Fibroblast of mammary gland (primary cell): ENCODE results near the gene DFFB.
"Not testable (repeated sequence)": the region's sequence is repeated elsewhere in the genome, so short reads cannot be mapped to it uniquely, and the experiment has no call there.

Experiments used
- DNase-seq: peaks from one replicate; pipeline ENCODE4 v3.0.0-alpha.2; 2010; ENCODE audit warnings: low read depth
- H3K4me3 ChIP-seq: 2 replicates; pipeline ENCODE4 v1.5.1; 2011; ENCODE audit warnings: low read depth, mild to moderate bottlenecking, low read length, moderate library complexity; ENCODE audit not compliant: control insufficient read depth
- TF ChIP-seq, protein P1 (sequence below): conservative IDR thresholded peaks from 2 replicates; pipeline ENCODE4 v1.5.1; 2011; ENCODE audit warnings: low read depth, low read length, inconsistent platforms; ENCODE audit not compliant: control insufficient read depth, insufficient read depth

DFFB gene, protein sequence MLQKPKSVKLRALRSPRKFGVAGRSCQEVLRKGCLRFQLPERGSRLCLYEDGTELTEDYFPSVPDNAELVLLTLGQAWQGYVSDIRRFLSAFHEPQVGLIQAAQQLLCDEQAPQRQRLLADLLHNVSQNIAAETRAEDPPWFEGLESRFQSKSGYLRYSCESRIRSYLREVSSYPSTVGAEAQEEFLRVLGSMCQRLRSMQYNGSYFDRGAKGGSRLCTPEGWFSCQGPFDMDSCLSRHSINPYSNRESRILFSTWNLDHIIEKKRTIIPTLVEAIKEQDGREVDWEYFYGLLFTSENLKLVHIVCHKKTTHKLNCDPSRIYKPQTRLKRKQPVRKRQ

DNA sequence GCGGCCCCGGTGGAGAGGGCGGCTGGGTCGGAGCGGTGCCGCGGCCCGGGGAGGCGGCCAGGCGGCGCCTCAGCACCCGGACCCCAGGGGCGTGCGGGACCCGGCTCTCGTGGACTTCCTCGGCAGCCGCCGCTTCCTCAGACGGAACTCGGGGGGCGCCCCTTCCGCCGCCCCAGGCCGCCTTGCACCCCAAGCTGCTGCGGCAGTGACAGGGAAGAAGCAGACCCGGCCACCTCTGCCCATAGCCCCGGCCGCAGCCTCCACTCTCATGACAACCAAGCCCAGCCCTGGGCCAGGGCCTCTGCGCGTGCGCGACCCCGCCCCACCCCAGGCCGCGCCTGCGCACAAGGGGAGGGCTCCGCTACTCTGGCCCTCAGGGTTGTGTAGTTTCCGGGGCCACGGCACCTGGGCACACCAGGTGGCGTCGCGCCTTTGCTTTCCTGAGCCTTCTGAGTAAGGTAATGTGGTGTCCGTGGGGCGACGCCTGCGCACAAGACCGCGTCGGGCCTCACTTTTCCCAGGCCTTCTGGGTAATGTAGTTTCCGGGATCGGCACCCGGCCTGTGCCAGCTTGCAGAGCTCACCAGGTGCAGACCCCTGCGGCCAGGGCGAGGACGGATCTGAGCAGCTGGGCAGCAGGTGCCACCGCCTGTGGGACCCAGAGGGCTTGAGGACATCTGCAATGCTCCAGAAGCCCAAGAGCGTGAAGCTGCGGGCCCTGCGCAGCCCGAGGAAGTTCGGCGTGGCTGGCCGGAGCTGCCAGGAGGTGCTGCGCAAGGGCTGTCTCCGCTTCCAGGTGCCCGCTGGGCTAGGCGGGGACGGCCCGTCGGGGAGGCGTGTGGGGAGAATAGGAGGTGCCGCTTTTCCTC, at the start of gene DFFB, which contains the start of gene CEP104:
Gene DFFB (plus strand): TSS at position 554 of the 868 bp plus-strand sequence. CDS start 128 bp downstream, at position 682.
Gene CEP104 (minus strand): TSS at position 289 of the 868 bp plus-strand sequence. CDS start 4,804 bp downstream, outside the sequence.
- DNase-seq: peak; percentile 69

DNA sequence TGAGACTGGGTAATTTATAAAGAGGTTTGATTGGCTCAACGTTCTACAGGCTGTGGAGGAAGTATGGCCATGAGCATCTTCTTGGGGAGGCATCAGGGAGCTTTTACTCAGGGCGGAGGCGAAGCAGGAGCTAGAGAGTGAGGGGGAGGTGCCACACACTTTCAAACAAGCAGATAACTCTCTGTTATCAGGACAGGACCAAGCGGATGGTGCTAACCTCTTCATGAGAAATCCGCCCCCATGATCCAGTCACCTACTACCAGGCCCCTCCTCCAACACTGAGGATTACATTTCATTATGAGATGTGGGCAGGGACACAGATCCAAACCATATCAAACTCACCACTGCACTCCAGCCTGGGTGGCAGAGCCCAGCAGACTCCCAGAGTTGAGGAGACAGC, 49.5 kb upstream of the DFFB start:
- no peak overlapping the region for H3K4me3 ChIP-seq
- TF ChIP-seq, protein P1, sequence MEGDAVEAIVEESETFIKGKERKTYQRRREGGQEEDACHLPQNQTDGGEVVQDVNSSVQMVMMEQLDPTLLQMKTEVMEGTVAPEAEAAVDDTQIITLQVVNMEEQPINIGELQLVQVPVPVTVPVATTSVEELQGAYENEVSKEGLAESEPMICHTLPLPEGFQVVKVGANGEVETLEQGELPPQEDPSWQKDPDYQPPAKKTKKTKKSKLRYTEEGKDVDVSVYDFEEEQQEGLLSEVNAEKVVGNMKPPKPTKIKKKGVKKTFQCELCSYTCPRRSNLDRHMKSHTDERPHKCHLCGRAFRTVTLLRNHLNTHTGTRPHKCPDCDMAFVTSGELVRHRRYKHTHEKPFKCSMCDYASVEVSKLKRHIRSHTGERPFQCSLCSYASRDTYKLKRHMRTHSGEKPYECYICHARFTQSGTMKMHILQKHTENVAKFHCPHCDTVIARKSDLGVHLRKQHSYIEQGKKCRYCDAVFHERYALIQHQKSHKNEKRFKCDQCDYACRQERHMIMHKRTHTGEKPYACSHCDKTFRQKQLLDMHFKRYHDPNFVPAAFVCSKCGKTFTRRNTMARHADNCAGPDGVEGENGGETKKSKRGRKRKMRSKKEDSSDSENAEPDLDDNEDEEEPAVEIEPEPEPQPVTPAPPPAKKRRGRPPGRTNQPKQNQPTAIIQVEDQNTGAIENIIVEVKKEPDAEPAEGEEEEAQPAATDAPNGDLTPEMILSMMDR: no peak

More for the DNA sequence above, at the start of gene DFFB, which contains the start of gene CEP104:
- TF ChIP-seq, protein P1: no peak
- peak within 1 kb of the TSS; percentile 92 for H3K4me3 ChIP-seq

DNA sequence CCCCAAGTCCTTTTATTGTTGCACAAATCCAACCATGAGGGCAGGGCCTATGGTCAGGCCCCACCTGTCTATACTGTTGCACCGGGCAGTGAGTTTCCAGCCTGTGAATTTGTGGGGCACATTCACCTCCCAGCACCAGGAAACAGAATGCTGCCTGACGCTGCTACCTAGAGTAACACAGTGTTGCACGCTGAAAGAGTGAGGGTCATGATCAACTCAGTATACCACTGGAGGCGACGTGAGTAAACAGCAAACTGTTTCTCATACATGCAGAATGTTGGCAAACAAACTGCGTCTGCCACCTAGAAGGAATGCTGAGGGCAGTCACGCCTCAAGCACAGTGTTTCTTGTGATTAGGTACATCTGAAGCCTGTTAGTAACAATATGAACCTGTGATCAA, 47.6 kb upstream of the DFFB start:
- no peak for DNase-seq
- no peak overlapping the region for H3K4me3 ChIP-seq
- TF ChIP-seq, protein P1: no peak

More for the DNA sequence above, 49.5 kb upstream of the DFFB start:
- no peak for DNase-seq

DNA sequence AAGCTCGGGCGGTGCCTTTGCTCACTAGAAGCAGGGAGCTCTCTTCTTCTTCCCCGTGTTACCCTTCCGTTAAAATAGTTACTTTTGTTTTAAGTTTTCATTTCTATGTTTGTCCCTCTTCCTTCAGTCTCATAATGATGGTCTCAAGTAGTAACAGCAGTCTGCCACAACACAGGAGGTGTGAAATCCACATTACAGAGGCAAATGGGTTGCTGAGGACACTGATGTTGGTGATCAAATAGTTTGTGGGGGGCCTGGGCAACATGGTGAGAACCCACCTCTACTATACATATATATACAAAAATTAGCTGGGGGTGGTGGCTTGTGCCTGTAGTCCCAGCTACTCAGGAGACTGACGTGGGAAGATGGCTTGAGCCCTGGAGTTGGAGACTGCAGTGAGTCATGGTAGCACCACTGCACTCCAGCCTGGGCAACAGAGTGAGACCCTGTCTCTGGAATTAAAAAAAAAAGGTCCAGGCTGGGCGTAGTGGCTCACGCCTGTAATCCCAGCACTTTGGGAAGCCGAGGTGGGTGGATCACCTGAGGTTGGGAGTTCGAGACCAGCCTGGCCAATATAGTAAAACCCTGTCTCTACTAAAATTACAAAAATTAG, 47.0 kb upstream of the DFFB start:
- DNase-seq, H3K4me3 ChIP-seq: not testable (repeated sequence)

DNA sequence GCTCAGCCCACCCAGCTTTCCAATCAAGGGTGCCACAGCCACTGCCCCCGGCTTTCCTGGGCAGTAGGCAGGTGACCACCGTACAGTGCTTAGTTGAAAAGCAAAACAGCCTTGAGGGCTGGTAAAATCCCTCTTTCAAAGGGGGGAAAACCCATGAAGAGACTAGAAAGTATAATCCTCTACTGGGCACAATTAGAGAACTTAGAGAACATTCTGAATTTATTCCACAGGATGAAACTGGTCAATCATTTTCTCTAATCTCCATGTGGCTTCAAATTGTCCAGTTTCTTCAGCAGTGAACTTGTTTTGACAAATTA, 45.7 kb upstream of the DFFB start:
- H3K4me3 ChIP-seq: no peak overlapping the region
- no peak for DNase-seq
- TF ChIP-seq, protein P1: no peak

DNA sequence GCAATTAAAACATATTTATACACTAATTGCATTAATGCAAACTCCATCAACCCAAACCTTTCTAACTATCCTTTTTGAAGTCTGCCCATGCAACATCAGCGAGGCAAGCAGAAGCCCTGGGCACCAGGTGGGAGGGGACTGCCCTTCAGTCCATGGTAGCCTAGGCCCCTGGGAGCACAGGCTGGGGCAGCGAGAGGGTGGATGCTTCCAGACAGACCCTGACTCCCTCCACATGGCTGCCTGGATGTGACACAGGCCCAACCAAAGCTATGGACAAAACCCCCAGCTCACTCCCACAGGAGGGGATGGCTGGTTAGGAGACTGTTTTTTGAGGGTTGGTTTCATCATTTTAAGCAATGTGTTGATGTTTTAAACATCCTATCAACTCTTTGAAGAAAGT, 43.2 kb upstream of the DFFB start:
- no peak for DNase-seq
- TF ChIP-seq, protein P1: no peak
- no peak overlapping the region for H3K4me3 ChIP-seq
